Measurements from ENCODE around the gene CTNNBL1. TPM values are rescaled to one million over a fixed set of nuclear protein-coding genes. Genes with fewer than 3 reads are reported as not detected.

CTNNBL1 gene
- total RNA-seq, 4 donors from 2014 or later: 25.5 to 38.4 (median 35.1) TPM

DNA sequence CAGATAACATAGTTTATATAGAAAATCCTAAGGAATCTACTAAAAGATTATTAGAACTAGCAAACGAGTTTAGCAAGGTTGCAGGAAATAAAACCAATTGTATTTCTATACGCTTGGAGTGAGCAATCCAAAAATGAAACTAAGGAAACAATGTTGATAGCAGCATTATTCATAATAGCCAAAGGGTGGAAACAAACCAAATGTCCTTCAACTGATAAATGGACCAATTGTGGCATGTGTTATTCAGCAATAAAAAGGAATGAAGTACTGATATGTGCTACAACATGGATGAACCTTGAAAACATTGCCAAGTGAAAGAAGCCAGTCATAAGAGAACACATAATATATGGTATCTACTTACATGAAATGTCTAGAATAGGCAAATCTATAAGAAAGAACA is 108.1 kb downstream of the CTNNBL1 start:
- 42 to 47% methylated on average over 2 of the region's 2 CpGs for WGBS, 2 donors
- H3K27ac ChIP-seq: no peak overlapping the region
- TF ChIP-seq POLR2A (IDR thresholded peaks at IDR 0.05) (no peak), EP300 (IDR thresholded peaks at IDR 0.05) (no peak)
- TF ChIP-seq, protein P1, sequence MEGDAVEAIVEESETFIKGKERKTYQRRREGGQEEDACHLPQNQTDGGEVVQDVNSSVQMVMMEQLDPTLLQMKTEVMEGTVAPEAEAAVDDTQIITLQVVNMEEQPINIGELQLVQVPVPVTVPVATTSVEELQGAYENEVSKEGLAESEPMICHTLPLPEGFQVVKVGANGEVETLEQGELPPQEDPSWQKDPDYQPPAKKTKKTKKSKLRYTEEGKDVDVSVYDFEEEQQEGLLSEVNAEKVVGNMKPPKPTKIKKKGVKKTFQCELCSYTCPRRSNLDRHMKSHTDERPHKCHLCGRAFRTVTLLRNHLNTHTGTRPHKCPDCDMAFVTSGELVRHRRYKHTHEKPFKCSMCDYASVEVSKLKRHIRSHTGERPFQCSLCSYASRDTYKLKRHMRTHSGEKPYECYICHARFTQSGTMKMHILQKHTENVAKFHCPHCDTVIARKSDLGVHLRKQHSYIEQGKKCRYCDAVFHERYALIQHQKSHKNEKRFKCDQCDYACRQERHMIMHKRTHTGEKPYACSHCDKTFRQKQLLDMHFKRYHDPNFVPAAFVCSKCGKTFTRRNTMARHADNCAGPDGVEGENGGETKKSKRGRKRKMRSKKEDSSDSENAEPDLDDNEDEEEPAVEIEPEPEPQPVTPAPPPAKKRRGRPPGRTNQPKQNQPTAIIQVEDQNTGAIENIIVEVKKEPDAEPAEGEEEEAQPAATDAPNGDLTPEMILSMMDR (IDR thresholded peaks at IDR 0.05): no peak
- H3K4me3 ChIP-seq: no peak overlapping the region
- no peaks in the 10 kb centered on the region for H3K27me3 ChIP-seq
- H3K36me3 ChIP-seq: peaks cover 0 to 69% (median 0%) of the 10 kb centered on the region in 3 donors
- peaks cover 0 to 10% (median 3%) of the 10 kb centered on the region in 4 donors for H3K4me1 ChIP-seq
- DNase-seq (ENCODE audit: low spot score in 2 of 2): no peak
- no peaks in the 10 kb centered on the region for H3K9me3 ChIP-seq

DNA sequence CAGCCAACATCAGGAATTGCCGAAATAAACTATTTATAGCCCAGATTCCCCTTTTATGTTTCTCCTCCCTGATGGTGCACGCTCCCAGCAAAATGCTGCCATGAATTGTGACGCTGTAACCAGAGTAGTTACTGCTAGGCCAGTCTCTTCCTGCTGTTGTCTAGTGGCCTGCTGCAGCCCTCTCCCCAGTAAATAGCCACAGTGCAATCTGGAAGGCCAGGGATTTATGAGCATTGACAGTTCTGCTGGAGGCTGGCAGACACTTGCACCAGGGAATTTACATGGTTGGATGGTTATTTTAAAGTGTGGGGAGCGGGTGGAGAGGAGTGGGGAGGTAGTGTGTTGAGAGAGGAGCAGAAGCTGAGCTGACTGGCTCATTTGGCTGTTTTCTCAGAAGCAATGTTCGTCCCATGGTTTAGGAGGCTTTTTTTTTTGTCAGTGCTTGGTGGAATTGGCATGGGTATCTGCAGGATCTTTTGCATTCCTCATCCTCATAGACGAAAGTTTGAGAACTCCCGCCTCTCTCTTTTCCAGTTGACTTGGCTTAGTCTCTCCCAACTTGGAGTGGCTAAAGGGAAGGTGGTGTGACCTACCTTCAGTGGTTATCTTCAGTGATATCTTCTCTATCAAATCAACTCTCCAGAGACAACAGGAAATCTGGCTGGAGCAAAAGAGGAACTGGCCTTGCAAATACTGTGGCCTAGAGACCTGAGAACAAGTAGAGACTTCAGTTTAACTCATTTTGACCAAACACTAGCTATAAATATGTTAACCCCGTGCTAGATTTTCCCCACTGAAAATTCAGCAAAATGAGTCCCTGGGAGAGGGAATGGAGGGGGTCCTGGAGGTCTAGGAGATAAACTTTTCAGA is 109.8 kb downstream of the CTNNBL1 start:
- no peaks in the 10 kb centered on the region for H3K9me3 ChIP-seq
- peaks cover 0 to 64% (median 0%) of the 10 kb centered on the region in 3 donors for H3K36me3 ChIP-seq
- DNase-seq (ENCODE audit: low spot score in 2 of 2): no peak
- peaks cover 0 to 10% (median 3%) of the 10 kb centered on the region in 4 donors for H3K4me1 ChIP-seq
- peak overlapping the region in 1 of 4 donors; percentile 66 for H3K27ac ChIP-seq
- TF ChIP-seq, protein P1 (IDR thresholded peaks at IDR 0.05): no peak
- TF ChIP-seq EP300 (IDR thresholded peaks at IDR 0.05) (no peak), POLR2A (IDR thresholded peaks at IDR 0.05) (no peak)
- 75 to 77% methylated on average over 8 of the region's 8 CpGs for WGBS, 2 donors
- no peaks in the 10 kb centered on the region for H3K27me3 ChIP-seq
- H3K4me3 ChIP-seq: no peak overlapping the region

DNA sequence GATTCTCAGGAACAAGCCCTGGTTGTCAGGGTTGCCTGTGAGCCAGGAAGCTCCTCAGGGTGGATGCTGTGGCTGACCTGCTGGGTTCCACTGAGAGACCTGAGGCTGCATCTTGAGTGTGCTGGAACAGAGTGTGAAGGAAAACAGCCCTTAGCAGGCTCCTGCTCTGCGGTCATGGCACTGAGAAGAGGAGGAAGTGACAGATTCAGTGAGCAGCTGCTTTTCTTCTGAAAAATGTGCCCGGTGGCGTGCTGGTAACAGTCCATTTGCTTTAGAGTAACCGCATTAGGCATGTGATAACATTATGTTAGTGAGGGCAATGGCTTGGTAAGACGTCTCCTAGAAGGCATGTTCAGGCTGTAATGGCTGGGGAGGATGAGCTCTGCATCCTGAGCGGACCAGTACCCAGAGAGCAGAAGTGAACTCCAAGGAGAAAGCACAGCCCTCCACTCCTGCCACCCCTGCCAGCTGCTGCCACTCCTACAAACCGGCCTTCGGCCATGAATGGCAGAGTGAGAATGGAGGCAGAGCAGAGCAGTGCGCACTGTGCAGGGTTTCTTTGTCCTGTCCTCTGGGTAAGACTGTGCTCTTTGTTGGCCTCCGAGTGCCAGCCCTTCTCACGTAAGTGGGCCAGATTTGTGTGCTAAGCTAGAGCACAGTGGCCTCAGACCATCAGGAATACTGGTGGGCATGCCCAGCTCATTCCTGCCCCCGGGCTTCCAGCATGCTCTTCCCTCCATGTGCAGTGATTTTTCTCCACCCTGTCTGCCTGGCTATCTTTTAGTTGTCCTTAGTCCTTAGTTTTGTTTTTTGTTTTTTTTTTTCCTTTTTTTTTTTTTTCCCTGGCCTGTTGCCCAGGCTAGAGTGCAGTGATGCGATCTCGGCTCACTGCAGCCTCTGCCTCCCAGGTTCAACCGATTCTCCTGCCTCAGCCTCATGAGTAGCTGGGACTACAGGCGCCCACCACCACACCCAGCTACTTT is 111.0 kb downstream of the CTNNBL1 start:
- Histone ChIP-seq H3K27me3 (no peaks in the 10 kb centered on the region), H3K9me3 (no peaks in the 10 kb centered on the region), H3K36me3 (peaks cover 0 to 65% (median 0%) of the 10 kb centered on the region in 3 donors), H3K27ac (peak overlapping the region in 1 of 4 donors; percentile 66), H3K4me1 (peaks cover 0 to 10% (median 3%) of the 10 kb centered on the region in 4 donors), H3K4me3 (no peak overlapping the region)
- no peak for TF ChIP-seq POLR2A (IDR thresholded peaks at IDR 0.05)
- 65 to 77% methylated on average over 16 of the region's 16 CpGs for WGBS, 2 donors
- DNase-seq (ENCODE audit: low spot score in 2 of 2): no peak

DNA sequence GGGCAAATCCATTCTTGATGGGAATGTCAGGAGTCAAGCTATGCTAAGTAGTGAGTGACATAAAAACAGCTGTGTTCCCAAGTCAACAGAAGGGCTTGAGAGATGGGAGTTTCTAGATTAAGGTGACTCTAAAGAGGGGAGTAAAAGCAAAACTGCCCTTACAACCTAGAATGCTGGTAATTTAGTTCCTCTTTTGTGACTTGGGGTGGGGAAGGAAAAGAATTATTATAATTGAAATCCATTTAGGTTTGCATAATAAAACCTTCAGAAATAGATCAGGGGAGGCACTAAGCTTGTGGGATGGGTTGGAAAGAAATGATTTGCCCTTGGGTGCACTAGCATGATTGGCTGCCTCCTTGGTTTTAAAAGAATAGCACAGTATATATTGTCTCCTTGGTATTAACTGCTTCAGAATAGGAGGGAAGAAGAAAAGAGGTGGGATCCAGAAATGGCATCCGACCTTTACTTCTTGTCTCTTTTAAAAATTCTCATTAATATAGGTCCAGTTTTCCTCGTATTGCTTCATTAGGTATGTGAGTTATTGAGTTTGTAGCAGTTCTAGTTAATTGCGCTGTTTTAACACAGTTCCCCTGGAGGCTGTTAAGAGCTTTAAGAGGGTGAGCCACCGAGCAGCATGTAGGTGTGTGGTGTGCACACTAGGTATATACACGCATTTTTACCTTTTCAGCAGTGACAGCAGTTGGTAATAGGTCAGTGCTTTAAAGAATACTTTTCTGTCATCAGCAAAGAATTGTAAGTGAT is 113.8 kb downstream of the CTNNBL1 start:
- peaks cover 0 to 68% (median 0%) of the 10 kb centered on the region in 3 donors for H3K36me3 ChIP-seq
- H3K27me3 ChIP-seq: no peaks in the 10 kb centered on the region
- WGBS, 2 donors: 87 to 89% methylated on average over 5 of the region's 5 CpGs
- TF ChIP-seq EP300 (IDR thresholded peaks at IDR 0.05) (no peak), POLR2A (IDR thresholded peaks at IDR 0.05) (no peak)
- TF ChIP-seq, protein P1 (IDR thresholded peaks at IDR 0.05): no peak
- no peak overlapping the region for H3K27ac ChIP-seq
- DNase-seq (ENCODE audit: low spot score in 2 of 2): no peak
- H3K9me3 ChIP-seq: no peaks in the 10 kb centered on the region
- peaks cover 0 to 10% (median 3%) of the 10 kb centered on the region in 4 donors for H3K4me1 ChIP-seq
- H3K4me3 ChIP-seq: no peak overlapping the region
